Naive thymus-derived CD8-positive, alpha-beta T cell (primary cell): ENCODE results near the gene ZNF3. TPM values are rescaled to one million over a fixed set of nuclear protein-coding genes. Genes with fewer than 3 reads are reported as not detected.
A peak's percentile ranks its signal among the peaks of the same experiment; 100 is the strongest.

ENCODE experiments used
- ATAC-seq, 2 donors: fragments of 150-1000 bp; cut with Tn5 transposase in 1 of 2; sonication (Bioruptor Pico), chemical (Tn5 transposase) in 1 of 2; 1 replicate in 1 of 2; 2 replicates in 1 of 2; pipeline ENCODE4 v1.10.0; 2021; ENCODE audit warnings: mild to moderate bottlenecking in 2 of 2, moderate library complexity in 2 of 2
- POLR2A ChIA-PET: fragments of 350-600 bp; sonication (Branson Sonifier 250); formaldehyde crosslinking; loops from one replicate; lab custom pipeline; 2021; ENCODE audit warnings: antibody characterized with exemption; lab: Charles Lee
- DNase-seq, 10 donors: peaks; one replicate each; pipeline versions ENCODE4 v3.0.0 to v3.0.0-alpha.2; 2020 to 2022
- H3K27ac Mint-ChIP-seq, 10 donors: one replicate each; pipeline ENCODE4 v1.8.0; 2020 to 2022; ENCODE audit warnings: mild to moderate bottlenecking in 10 of 10, mixed read lengths in 10 of 10, moderate library complexity in 4 of 10, inconsistent platforms in 1 of 10
- H3K27me3 Mint-ChIP-seq, 5 donors: one replicate each; pipeline ENCODE4 v1.8.0; 2021 to 2022; ENCODE audit warnings: mixed read lengths in 5 of 5
- H3K36me3 Mint-ChIP-seq, 3 donors: one replicate each; pipeline ENCODE4 v1.8.0; 2020 to 2022; ENCODE audit warnings: mixed read lengths in 3 of 3, mild to moderate bottlenecking in 2 of 3, inconsistent platforms in 1 of 3
- H3K4me1 Mint-ChIP-seq, 4 donors: one replicate each; pipeline ENCODE4 v1.8.0; 2021 to 2022; ENCODE audit warnings: mixed read lengths in 4 of 4
- H3K4me3 Mint-ChIP-seq, 10 donors: one replicate each; pipeline ENCODE4 v1.8.0; 2020 to 2022; ENCODE audit warnings: mild to moderate bottlenecking in 10 of 10, mixed read lengths in 10 of 10, moderate library complexity in 6 of 10, inconsistent platforms in 1 of 10
- H3K9me3 Mint-ChIP-seq, 9 donors: one replicate each; pipeline ENCODE4 v1.8.0; 2020 to 2022; ENCODE audit warnings: mixed read lengths in 9 of 9, mild to moderate bottlenecking in 3 of 9, inconsistent platforms in 1 of 9, moderate library complexity in 1 of 9
- polyA plus RNA-seq, 3 donors: library from polyadenylated mRNA; unstranded; fragments of 300-500 nt; fragmentation: Illumina TruSeq; gene quantifications; one replicate each; pipeline ENCODE4 v1.2.3, GENCODE V29; 2021
- total RNA-seq, 8 experiments: library from RNA in 2 of 8; stranded (reverse) in 2 of 8; gene quantifications; one replicate each; pipeline ENCODE4 v1.2.3 and lab custom pipeline; 2021 to 2026

Gene ZNF3
- total and polyA plus RNA-seq, 5 experiments from 2014 or later = 17.4 to 48.8 (median 28.4) TPM

DNA sequence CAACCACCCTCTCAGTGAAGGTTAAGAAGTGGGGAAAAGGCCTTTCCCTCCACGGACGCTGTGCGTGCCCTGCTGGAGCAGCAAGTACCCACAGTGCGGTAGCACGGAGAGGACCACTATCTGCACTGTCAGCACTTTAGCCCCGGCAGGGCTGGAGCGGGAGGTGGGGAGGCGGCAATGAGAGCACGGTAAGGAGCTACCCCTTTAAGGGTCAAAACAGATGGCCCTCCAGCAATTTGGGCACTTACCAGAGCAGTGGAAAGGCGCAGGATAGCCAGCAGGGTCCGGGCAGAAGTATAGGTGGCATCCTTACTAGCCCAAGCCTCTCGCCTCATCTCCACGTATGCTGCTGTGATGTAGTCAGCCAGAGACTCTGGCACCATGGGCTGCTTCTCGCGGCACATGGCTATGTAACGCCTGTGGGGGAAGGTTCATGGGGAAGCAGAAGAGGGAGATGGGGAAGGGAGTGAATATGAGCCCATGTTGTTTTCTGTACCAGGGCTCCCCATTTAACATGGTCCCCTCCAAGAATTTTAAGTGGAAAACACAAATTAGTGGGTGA, 12.5 kb upstream of the ZNF3 start:
- Mint-ChIP-seq H3K27ac (peak overlapping the region in 1 of 10 donors; percentile 17), H3K9me3 (no peaks in the 10 kb centered on the region), H3K36me3 (peaks cover 12 to 93% (median 28%) of the 10 kb centered on the region in 3 donors), H3K4me1 (peaks cover 24 to 49% (median 28%) of the 10 kb centered on the region in 4 donors), H3K27me3 (no peaks in the 10 kb centered on the region), H3K4me3 (no peak overlapping the region)
- DNase-seq = no peak
- POLR2A ChIA-PET = interaction anchor here (0.6 to 1.1 kb wide), 2 partner anchors 12 to 33 kb away, joined by 3 read pairs; partner anchors contain the start of genes MBLAC1 and ZNF3
- no peak for ATAC-seq

DNA sequence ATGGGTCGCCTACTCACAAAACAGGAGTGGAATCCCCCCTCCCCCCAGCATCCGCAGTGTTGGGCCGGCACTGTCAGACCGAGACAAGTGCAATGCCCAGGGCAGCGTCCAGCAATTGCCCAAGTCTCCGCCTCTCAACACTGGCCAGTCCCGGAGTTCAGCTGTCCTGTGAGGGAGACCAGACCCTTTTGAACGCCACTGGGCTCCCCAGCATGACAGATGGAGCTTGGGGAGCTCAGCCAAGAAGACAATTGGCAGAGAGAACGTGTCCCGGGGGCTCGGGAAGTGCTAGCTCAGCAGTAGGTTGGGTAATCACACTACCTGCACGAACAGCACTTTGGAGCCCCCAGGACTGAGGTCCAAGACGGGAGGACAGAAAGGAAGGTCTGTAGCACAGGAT, 12.0 kb upstream of the ZNF3 start:
- Mint-ChIP-seq H3K4me1 (peaks cover 20 to 44% (median 25%) of the 10 kb centered on the region in 4 donors), H3K4me3 (no peak overlapping the region), H3K27ac (peak overlapping the region in 1 of 10 donors; percentile 19), H3K36me3 (peaks cover 12 to 88% (median 23%) of the 10 kb centered on the region in 3 donors), H3K9me3 (no peaks in the 10 kb centered on the region), H3K27me3 (no peaks in the 10 kb centered on the region)
- DNase-seq = no peak
- POLR2A ChIA-PET = interaction anchor here (0.6 kb wide), 1 partner anchor 12 kb away, joined by 3 read pairs; the partner anchor contains the start of gene ZNF3
- ATAC-seq = no peak

DNA sequence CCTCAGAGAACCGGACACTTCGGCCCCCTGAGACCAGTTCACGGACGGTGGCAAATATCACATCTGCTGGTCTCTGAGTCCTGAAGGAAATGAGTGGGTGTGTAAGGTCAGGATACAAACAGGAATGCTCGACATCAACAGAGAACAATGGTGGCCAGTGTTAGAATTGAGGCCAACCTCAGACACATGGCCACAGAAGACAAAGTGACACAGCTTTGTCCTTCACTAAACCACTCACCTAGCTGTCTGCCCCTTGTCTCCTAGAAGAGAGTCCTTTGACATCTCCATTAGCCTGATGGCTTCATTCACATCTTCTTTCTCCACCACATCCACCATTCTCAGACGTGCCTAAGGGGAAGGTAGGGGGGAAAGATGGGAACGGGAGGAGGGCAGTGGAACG, 11.5 kb upstream of the ZNF3 start:
- Mint-ChIP-seq H3K36me3 (peaks cover 10 to 83% (median 20%) of the 10 kb centered on the region in 3 donors), H3K27ac (peak overlapping the region in 3 of 10 donors; percentile 18 to 71 (median 19)), H3K27me3 (no peaks in the 10 kb centered on the region), H3K4me1 (peaks cover 20 to 40% (median 25%) of the 10 kb centered on the region in 4 donors), H3K9me3 (no peaks in the 10 kb centered on the region), H3K4me3 (no peak overlapping the region)
- no peak for ATAC-seq
- DNase-seq = no peak
- POLR2A ChIA-PET = no interaction called here

DNA sequence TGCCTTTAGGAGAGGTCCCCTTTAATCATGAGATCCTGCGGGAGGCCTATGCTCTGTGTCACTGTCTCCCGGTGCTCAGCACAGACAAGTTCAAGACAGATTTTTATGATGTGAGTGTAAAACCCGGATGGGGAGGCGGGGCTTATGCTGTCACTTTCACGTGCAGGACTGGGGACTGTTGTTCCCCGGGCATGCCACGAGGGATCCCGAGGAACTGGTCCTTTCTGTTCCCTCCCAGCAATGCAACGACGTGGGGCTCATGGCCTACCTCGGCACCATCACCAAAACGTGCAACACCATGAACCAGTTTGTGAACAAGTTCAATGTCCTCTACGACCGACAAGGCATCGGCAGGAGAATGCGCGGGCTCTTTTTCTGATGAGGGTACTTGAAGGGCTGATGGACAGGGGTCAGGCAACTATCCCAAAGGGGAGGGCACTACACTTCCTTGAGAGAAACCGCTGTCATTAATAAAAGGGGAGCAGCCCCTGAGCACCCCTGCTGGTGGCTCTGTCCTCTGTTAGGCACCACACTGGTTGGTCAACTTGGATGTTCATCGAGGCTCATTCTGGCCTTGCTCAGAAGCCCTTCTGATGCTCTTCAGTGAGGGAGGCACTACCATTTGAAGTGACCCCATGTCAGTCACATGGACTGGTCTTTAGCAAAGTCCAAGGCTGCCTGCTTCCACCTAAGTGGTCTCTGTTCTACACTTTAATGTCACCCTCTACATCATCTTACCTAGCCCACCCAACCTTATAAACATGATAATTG, 10.1 kb upstream of the ZNF3 start:
- Mint-ChIP-seq H3K4me1 (peaks cover 16 to 30% (median 25%) of the 10 kb centered on the region in 4 donors), H3K27me3 (no peaks in the 10 kb centered on the region), H3K4me3 (peak overlapping the region in 3 of 10 donors; percentile 15 to 28 (median 24)), H3K27ac (peak overlapping the region in 6 of 10 donors; percentile 36 to 79 (median 47)), H3K36me3 (peaks cover 7 to 69% (median 15%) of the 10 kb centered on the region in 3 donors), H3K9me3 (no peaks in the 10 kb centered on the region)
- DNase-seq (no peak), ATAC-seq (no peak)
- POLR2A ChIA-PET = interaction anchor here (1.1 kb wide), 1 partner anchor 29 kb away, joined by 4 read pairs; no protein-coding TSS in a partner anchor

DNA sequence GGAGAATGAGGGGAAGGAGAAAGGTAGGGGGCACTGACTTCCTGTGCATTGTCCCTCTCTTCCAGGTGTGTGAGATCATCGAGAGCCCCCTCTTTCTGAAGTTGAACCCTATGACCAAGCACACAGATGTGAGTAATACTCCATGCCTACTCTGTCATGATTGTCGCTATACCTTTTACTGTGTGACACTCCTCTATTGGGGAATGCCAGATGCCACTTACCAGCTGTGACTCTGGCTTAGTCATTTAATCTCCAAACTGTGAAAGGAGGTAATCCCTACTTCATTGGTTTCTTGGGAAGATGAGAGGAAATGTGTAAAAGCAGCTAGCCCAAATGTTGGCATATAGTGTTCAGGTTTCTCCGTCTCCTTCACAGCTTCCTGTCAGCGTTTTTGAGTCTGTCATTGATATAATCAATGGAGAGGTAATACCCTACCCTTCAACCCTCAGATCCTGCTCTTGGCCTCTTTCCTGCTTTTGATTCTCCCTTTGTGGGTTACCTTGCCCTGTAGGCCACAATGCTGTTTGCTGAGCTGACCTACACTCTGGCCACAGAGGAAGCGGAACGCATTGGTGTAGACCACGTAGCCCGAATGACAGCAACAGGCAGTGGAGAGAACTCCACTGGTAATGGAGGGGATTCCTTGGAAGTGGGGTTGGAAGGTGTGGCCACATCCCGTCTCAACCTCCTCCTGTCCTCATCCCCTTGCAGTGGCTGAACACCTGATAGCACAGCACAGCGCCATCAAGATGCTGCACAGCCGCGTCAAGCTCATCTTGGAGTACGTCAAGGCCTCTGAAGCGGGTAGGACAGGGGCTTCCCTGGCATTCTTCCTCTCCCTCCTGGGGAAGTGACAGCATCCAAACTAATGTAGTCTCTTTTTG, 9.2 kb upstream of the ZNF3 start:
- POLR2A ChIA-PET = interaction anchor here (0.7 to 5.0 kb wide), 6 partner anchors 8 to 130 kb away, joined by 3 to 68 read pairs (median 5); partner anchors contain the start of genes AP4M1, MBLAC1 and MCM7
- H3K4me3 Mint-ChIP-seq = peak overlapping the region in 8 of 10 donors; percentile 35 to 91 (median 79)
- peaks cover 7 to 60% (median 15%) of the 10 kb centered on the region in 3 donors for H3K36me3 Mint-ChIP-seq
- H3K27me3 Mint-ChIP-seq = no peaks in the 10 kb centered on the region
- ATAC-seq = no peak
- H3K4me1 Mint-ChIP-seq = peaks cover 15 to 28% (median 25%) of the 10 kb centered on the region in 4 donors
- no peak for DNase-seq
- H3K9me3 Mint-ChIP-seq = no peaks in the 10 kb centered on the region
- H3K27ac Mint-ChIP-seq = peak overlapping the region in 7 of 10 donors; percentile 35 to 92 (median 60)

DNA sequence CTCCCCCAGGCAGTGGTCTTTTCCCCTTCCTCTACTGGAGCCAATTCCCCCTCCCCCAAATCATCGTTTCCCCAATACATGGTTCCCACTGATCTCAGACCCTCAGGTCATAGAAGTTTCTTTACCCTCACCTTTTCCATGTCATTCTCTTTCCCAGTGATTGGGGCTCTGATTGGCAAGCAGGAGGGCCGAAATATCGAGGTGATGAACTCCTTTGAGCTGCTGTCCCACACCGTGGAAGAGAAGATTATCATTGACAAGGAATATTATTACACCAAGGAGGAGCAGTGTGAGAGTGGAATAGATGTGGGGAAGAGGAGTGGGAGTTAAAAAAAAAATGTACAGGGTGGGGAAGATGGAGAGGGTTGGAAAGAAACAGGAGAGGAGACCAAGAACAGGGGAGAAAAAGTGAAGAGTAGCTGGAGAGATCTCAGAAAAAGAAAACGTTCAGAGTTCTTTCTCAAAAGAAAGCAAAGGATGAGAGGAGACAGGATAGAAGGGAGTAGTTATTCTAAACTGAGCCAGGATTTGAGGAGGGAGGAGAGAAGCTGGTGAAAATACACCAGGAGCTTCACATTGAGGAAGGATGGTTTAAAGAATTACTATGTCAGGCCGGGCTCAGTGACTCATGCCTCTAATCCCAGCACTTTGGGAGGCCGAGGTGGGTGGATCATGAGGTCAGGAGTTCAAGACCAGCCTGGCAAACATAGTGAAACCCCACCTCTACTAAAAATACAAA, 8.1 kb upstream of the ZNF3 start:
- H3K9me3 Mint-ChIP-seq = no peaks in the 10 kb centered on the region
- H3K27me3 Mint-ChIP-seq = no peaks in the 10 kb centered on the region
- H3K4me1 Mint-ChIP-seq = peaks cover 13 to 28% (median 22%) of the 10 kb centered on the region in 4 donors
- peak overlapping the region; percentile 92 to 98 (median 93) for H3K27ac Mint-ChIP-seq
- peaks cover 7 to 49% (median 8%) of the 10 kb centered on the region in 3 donors for H3K36me3 Mint-ChIP-seq
- DNase-seq (no peak), ATAC-seq (no peak)
- H3K4me3 Mint-ChIP-seq = peak overlapping the region; percentile 80 to 92 (median 90)
- POLR2A ChIA-PET = interaction anchor here (1.0 to 5.0 kb wide), 8 partner anchors 10 to 345 kb away, joined by 3 to 68 read pairs (median 3); partner anchors contain the start of genes AP4M1, MBLAC1 and MCM7

DNA sequence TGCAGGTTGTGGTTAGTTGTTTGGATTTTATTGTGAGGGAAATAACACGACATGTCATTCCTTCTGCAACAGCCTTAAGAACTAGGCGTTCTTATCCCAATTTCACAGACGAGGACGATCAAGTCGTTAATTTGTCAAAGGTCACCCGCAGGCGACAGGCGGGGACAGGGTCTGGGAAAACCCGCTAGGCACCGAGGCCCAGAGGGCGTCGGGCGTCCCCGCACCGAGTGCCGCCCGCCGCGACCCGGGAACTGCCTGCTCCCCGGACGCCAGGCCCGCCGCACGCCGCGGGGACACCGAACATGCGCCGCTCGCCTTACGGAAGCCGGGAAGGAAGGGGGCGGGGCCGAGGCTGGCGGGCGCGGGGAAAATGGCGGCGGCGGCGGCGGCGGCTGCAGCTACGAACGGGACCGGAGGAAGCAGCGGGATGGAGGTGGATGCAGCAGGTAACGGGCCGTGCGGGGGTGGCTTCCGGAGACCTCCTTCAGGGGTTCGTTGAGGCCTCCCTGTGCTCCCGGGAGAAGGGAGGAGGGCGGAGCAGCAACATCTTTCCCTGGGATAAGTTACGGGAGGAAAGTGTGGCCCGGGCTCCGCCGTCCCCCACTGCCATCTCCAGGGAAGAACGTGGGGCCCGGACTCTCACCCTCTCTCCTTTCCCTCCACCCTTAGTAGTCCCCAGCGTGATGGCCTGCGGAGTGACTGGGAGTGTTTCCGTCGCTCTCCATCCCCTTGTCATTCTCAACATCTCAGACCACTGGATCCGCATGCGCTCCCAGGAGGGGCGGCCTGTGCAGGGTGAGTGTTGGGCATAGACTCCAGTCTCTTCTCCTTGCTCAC, 7.3 kb upstream of the ZNF3 start, which contains the start of gene COPS6:
TSS of gene COPS6 (plus strand) at position 349 of the 837 bp plus-strand sequence. CDS start at position 371, 22 bp downstream.
- POLR2A ChIA-PET = interaction anchor here (0.8 to 5.0 kb wide), 15 partner anchors 10 to 346 kb away, joined by 3 to 68 read pairs (median 4); partner anchors contain the start of genes AP4M1, GJC3, LAMTOR4 and MBLAC1
- DNase-seq (peak; percentile 71 to 92 (median 86)), ATAC-seq (peak; percentile 82 to 90)
- Mint-ChIP-seq H3K27ac (peak within 1 kb of the TSS; percentile 92 to 98 (median 95)), H3K4me1 (peaks cover 13 to 28% (median 22%) of the 10 kb centered on the region in 4 donors), H3K9me3 (no peaks in the 10 kb centered on the region), H3K4me3 (peak within 1 kb of the TSS; percentile 80 to 92 (median 90)), H3K27me3 (no peaks in the 10 kb centered on the region), H3K36me3 (peaks cover 7 to 41% (median 8%) of the 10 kb centered on the region in 3 donors)

DNA sequence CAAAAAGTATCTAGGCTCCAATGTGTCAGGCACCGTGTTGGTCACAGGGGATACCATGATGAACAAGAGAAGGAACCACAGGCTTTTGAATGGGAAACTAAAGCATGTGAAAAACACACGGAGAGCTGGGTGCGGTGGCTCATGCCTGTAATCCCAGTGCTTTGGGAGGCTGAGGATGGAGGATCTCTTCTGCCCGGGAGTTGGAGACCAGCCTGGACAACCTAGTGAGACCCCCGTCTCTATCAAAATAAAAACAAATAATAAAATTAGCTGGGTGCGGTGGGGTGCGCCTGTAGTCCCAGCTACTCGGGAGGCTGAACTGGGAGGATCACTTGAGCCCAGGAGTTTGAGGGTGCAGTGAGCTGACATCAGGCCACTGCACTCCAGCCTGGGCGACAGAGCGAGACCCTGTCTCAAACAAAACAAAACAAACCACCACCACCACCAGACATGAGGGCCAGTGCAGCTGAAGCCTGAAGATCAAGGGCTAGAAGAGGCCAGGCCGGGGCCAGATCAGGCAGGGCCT, 6.6 kb upstream of the ZNF3 start:
- ATAC-seq (peak; percentile 21 to 27), DNase-seq (no peak)
- H3K9me3 Mint-ChIP-seq = no peaks in the 10 kb centered on the region
- H3K4me1 Mint-ChIP-seq = peaks cover 10 to 31% (median 19%) of the 10 kb centered on the region in 4 donors
- peak overlapping the region; percentile 92 to 98 (median 95) for H3K27ac Mint-ChIP-seq
- peaks cover 6 to 34% (median 7%) of the 10 kb centered on the region in 3 donors for H3K36me3 Mint-ChIP-seq
- H3K4me3 Mint-ChIP-seq = peak overlapping the region; percentile 80 to 92 (median 90)
- POLR2A ChIA-PET = interaction anchor here (0.8 to 5.0 kb wide), 12 partner anchors 9 to 342 kb away, joined by 3 to 68 read pairs (median 4); partner anchors contain the start of genes AP4M1, GJC3, LAMTOR4 and MBLAC1
- no peaks in the 10 kb centered on the region for H3K27me3 Mint-ChIP-seq

DNA sequence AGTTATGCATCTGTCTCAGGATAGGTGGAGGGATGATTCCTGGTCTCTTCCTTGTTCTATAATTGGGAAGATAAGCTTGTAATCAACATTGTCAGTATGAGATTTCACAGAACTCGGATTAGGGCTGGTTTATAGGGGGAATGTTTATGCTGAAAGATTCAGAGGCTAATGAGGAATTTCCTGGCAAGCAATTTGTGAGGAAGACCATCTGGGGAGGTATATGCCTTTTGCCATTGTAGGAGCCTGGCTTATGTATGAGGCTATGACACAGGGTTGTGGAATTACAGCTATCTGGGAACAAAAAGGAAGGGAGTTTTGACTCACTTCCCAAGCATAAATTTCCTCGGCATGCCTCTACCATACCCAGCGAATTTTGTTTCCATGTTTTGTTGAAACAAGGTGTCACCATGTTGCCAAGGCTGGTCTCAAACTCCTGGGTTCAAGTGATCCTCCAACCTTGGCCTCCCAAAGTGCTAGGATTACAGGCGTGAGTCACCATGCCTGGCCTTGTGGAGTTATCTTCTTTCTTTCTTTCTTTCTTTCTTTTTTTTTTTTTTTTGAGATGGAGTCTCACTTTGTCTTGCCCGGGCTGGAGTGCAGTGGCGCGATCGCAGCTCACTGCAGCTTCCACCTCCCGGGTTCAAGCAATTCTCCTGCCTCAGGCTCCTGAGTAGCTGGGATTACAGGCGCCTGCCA, 5.7 kb upstream of the ZNF3 start:
- Mint-ChIP-seq H3K4me1 (peaks cover 16 to 41% (median 27%) of the 10 kb centered on the region in 4 donors), H3K36me3 (peaks cover under 1 to 25% (median 4%) of the 10 kb centered on the region in 3 donors), H3K27ac (peak overlapping the region in 9 of 10 donors; percentile 60 to 97 (median 86)), H3K27me3 (no peaks in the 10 kb centered on the region), H3K9me3 (no peaks in the 10 kb centered on the region), H3K4me3 (peak overlapping the region in 9 of 10 donors; percentile 19 to 84 (median 50))
- POLR2A ChIA-PET = interaction anchor here (1.3 to 5.0 kb wide), 3 partner anchors 13 to 62 kb away, joined by 3 to 68 read pairs (median 22); partner anchors contain the start of genes AP4M1, LAMTOR4, MBLAC1 and MCM7
- DNase-seq (no peak), ATAC-seq (no peak)
